Esophagus mucosa (tissue), 1 donor: ENCODE data around the gene ZC3H6. TPM values are rescaled to one million over a fixed set of nuclear protein-coding genes. Genes with fewer than 3 reads are reported as not detected.
"Not testable (repeated sequence)": the region's sequence is repeated elsewhere in the genome, so short reads cannot be mapped to it uniquely, and the experiment has no call there.

Experiments
- ATAC-seq: fragments of 200-7000 bp; cut with Tn5 transposase; one replicate; pipeline ENCODE4 v1.9.1; 2020
- total RNA-seq: library from RNA; stranded (reverse); gene quantifications from one replicate; pipeline ENCODE4 v1.2.4, GENCODE V29; 2023
- donor health status: DM: yes; HTN: yes; CAD: no.

The ZC3H6 gene
- total RNA-seq, 1 donor from 2014 or later: 4.9 TPM

DNA sequence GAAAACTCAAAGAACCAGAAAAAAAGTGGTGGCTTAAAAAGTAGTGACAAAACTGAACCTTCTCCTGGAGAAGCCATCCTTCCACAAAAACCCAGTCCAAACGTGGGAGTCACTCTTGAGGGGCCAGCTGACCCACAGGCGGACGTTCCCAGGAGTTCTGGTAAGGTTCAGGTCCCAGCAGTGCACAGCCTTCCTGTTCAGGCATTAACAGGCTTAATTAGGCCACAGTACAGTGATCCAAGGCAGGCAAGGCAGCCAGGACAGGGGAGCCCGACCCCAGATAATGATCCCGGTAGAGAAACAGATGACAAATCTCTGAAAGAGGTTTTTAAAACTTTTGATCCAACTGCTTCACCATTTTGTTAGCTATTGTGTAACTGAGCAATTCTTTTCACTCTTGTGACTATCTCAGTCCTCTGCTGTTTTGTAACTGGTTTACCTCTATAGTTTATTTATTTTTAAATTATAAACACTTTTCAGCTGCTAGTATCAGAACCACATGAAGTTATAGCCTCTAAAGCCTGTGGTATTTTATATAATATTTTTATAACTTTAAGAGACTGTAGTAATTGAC lies 56.8 kb downstream of the ZC3H6 start:
- ATAC-seq: no peak

DNA sequence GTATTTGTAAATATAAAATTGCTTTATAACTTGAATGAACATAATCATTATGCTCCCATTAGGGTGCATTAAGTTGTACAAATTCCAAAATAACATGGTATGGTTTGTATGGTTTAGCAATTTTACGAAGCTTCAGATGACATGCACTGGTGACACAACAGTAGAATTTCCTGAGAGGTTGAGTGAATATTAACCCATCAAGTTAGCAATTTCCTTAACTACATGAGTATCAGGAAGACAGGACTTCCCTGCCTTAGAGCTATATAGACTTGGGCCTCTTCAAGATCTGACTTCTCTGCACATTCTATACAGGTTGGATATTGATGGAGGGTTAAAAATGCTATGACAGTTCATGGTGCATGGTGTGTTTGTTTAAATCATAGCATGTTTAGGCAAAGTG lies 60.2 kb downstream of the ZC3H6 start:
- no peak for ATAC-seq

GRCh38 chr2:112339986-112340385 lies 64.6 kb downstream of the ZC3H6 start:
- no peak for ATAC-seq

GRCh38 chr2:112340475-112341267 lies 65.3 kb downstream of the ZC3H6 start:
- no peak for ATAC-seq

DNA sequence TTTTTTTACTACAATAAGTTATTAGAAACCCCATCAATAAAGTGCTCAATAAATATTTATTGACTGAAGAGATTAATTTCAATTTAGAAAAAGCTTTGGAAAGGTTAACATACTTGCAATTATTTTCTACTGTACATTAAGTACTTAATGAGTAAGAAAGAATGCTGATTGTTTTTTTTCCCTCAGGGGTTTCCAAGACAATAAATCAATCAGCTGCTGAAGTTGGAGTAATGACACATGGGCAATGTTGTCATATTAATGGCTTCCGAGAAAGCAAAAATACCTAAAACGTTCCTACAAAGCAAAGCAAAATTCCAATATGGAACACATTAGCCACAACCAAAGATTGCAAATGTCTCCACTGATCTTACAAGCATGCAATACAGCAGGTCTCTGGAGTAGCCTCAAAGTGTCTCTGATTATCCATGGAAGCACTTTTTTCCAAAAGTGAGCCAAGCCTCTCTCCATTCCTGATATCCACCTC lies 66.7 kb downstream of the ZC3H6 start:
- no peak for ATAC-seq

GRCh38 chr2:112343827-112344585 lies 68.6 kb downstream of the ZC3H6 start:
- ATAC-seq: no peak

GRCh38 chr2:112345030-112346027 lies 69.9 kb downstream of the ZC3H6 start:
- ATAC-seq: no peak

DNA sequence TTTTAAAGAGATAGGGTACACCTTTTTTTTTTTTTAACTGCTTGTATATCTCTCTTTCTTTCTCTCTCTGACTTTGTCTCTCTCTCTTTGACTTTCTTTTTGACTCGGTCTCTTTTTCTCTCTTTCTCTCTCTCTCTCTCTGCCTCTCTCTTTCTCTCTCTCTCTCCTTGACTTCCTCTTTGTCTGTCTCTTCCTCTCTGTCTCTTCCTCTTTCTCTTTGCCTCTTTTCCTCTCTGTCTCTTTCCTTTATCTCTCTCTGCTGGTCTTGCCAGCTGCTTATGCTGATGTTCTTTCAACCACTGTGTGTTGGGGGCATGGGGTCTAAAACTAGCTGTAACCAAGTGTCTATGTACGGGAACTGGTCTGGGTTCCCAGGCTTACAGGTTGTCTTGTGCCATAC lies 76.9 kb downstream of the ZC3H6 start:
- ATAC-seq: not testable (repeated sequence)

GRCh38 chr2:112352809-112353603 lies 77.6 kb downstream of the ZC3H6 start:
- not testable (repeated sequence) for ATAC-seq

DNA sequence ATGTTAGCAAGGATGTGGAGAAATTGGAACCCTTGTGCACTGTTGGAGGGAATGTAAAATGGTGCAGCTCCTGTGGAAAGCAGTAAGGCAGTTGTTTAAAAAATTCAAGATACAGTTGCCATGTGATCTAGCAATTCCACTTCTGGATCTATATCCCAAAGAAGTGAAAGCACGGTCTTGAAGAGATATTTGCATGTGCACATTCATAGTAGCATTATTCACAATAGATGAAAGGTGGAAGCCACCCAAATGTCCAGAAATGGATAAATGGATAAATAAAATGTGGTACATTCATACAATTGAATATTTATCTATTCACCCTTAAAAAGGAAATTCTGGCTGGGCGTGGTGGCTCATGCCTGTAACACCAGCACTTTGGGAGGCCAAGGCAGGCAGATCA lies 78.9 kb downstream of the ZC3H6 start:
- not testable (repeated sequence) for ATAC-seq

DNA sequence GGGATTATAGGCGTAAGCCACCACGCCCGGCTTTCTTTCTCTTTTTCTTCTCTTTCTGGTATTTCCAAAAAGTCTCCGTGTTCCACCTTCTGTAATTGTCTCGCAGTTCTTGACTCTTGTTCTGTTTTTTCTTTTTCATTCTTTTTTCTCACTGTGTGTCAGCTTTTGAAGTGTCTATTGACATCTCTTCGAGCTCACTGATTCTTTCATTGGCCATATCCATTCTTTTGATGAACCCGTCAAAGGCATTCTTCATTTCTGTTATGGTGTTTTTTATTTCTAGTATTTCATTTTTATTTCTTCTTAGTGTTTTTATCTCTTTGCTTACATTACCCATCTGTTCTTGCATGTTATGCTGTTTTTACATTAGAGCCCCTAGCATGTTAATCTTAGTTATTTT lies 84.7 kb downstream of the ZC3H6 start:
- not testable (repeated sequence) for ATAC-seq

Other genes with a start within 250 kb of the ZC3H6 start
- gene TMEM87B, start 220.3 kb upstream of the ZC3H6 start, total RNA-seq: 18.7 TPM
- 1.4 TPM for gene FBLN7, start 137.2 kb upstream of the ZC3H6 start, total RNA-seq
- 9.4 TPM for gene ZC3H8, start 20.6 kb upstream of the ZC3H6 start, total RNA-seq
- 3.5 TPM for gene RGPD8, start 158.0 kb downstream of the ZC3H6 start, total RNA-seq
- 21.6 TPM for gene TTL, start 206.6 kb downstream of the ZC3H6 start, total RNA-seq